ENCODE results near the gene SPRED2.

- TF ChIP-seq CTCF (IDR thresholded peaks at IDR 0.05), result no peak
- TF ChIP-seq POLR2AphosphoS5 (IDR thresholded peaks at IDR 0.05; ENCODE audit: insufficient read depth in 1 of 2, low read depth in 1 of 2), result no peak
- no peak for TF ChIP-seq POLR2A (IDR thresholded peaks at IDR 0.05)
Measured at GRCh38 chr2:65353046-65353445, 79.4 kb downstream of the SPRED2 start.

Data from vagina (tissue), 2 donors.